ENCODE results near the gene HMGN1. TPM values are rescaled to one million over a fixed set of nuclear protein-coding genes. Genes with fewer than 3 reads are reported as not detected.

Gene HMGN1
- total and polyA plus RNA-seq, 4 experiments from 2014 or later: 193 to 358 (median 236) TPM

GRCh38 chr21:39381009-39381408 is 32.1 kb upstream of the HMGN1 start:
- Mint-ChIP-seq H3K4me1 (peaks cover 15 to 39% (median 28%) of the 10 kb centered on the region in 4 donors), H3K4me3 (peak overlapping the region; percentile 91 to 97 (median 94)), H3K27me3 (peaks cover 0 to 3% of the 10 kb centered on the region in 2 donors), H3K36me3 (peaks cover 0 to 5% of the 10 kb centered on the region in 2 donors), H3K9me3 (no peaks in the 10 kb centered on the region), H3K27ac (peak overlapping the region; percentile 91 to 97 (median 93))
- intact Hi-C loops (cut with micrococcal nuclease): loop anchor here (2.0 kb wide), 1 partner anchor 64 kb away; the partner anchor contains the start of gene LCA5L
- Histone ChIP-seq H3K36me3 (ENCODE audit: insufficient read depth, low read length) (no peaks in the 10 kb centered on the region), H3K9me3 (ENCODE audit: control insufficient read depth in 1 of 2, low read length in 2 of 2) (no peaks in the 10 kb centered on the region), H3K4me3 (ENCODE audit: low read length in 2 of 2) (peak overlapping the region; percentile 70 to 99), H3K4me1 (ENCODE audit: insufficient read depth, low read length) (peaks cover 27% of the 10 kb centered on the region), H3K27me3 (ENCODE audit: insufficient read depth, low read length) (no peaks in the 10 kb centered on the region), H3K27ac (ENCODE audit: low read depth, low read length) (peak overlapping the region; percentile 81)
- CTCF ChIA-PET (ENCODE audit: partially characterized antibody): interaction anchor here (1.2 kb wide), 1 partner anchor 10 kb away, joined by 3 read pairs; no protein-coding TSS in a partner anchor
- POLR2A ChIA-PET (ENCODE audit: partially characterized antibody): interaction anchor here (1.4 to 2.9 kb wide), 3 partner anchors 32 to 197 kb away, joined by 10 to 38 read pairs (median 27); partner anchors contain the start of genes BRWD1, HMGN1 and PSMG1
- DNase-seq: no peak

- H3K36me3 Mint-ChIP-seq: peaks cover 0 to 5% of the 10 kb centered on the region in 2 donors
- POLR2A ChIA-PET (ENCODE audit: partially characterized antibody): interaction anchor here (0.6 to 2.9 kb wide), 5 partner anchors 31 to 197 kb away, joined by 3 to 38 read pairs (median 10); partner anchors contain the start of genes BRWD1, HMGN1 and PSMG1
- H3K27me3 ChIP-seq (ENCODE audit: insufficient read depth, low read length): no peaks in the 10 kb centered on the region
- H3K9me3 ChIP-seq (ENCODE audit: control insufficient read depth in 1 of 2, low read length in 2 of 2): no peaks in the 10 kb centered on the region
- peak overlapping the region; percentile 91 to 97 (median 93) for H3K27ac Mint-ChIP-seq
- peak overlapping the region; percentile 91 to 97 (median 94) for H3K4me3 Mint-ChIP-seq
- H3K4me1 Mint-ChIP-seq: peaks cover 13 to 34% (median 26%) of the 10 kb centered on the region in 4 donors
- CTCF ChIA-PET (ENCODE audit: partially characterized antibody): interaction anchor here (0.6 to 1.2 kb wide), 2 partner anchors 10 to 27 kb away, joined by 3 to 5 read pairs; no protein-coding TSS in a partner anchor
- H3K36me3 ChIP-seq (ENCODE audit: insufficient read depth, low read length): no peaks in the 10 kb centered on the region
- peak overlapping the region; percentile 81 for H3K27ac ChIP-seq (ENCODE audit: low read depth, low read length)
- peak overlapping the region; percentile 70 to 99 for H3K4me3 ChIP-seq (ENCODE audit: low read length in 2 of 2)
- no peaks in the 10 kb centered on the region for H3K9me3 Mint-ChIP-seq
- peaks cover under 1 to 3% of the 10 kb centered on the region in 2 donors for H3K27me3 Mint-ChIP-seq
- intact Hi-C loops (cut with micrococcal nuclease): loop anchor here (1.0 to 2.0 kb wide), 4 partner anchors 32 to 197 kb away; partner anchors contain the start of genes BRWD1, LCA5L and PSMG1
- H3K4me1 ChIP-seq (ENCODE audit: insufficient read depth, low read length): peaks cover 23% of the 10 kb centered on the region
- DNase-seq: peak; percentile 85 to 92 (median 88)
Observed at GRCh38 chr21:39379986-39380891, 31.4 kb upstream of the HMGN1 start.

GRCh38 chr21:39377444-39378050 is 28.7 kb upstream of the HMGN1 start:
- peaks cover 0 to 4% of the 10 kb centered on the region in 2 donors for H3K36me3 Mint-ChIP-seq
- no peaks in the 10 kb centered on the region for H3K36me3 ChIP-seq (ENCODE audit: insufficient read depth, low read length)
- H3K4me1 Mint-ChIP-seq: peaks cover 12 to 25% (median 18%) of the 10 kb centered on the region in 4 donors
- peaks cover 3 to 6% of the 10 kb centered on the region in 2 donors for H3K27me3 Mint-ChIP-seq
- no peaks in the 10 kb centered on the region for H3K9me3 ChIP-seq (ENCODE audit: control insufficient read depth in 1 of 2, low read length in 2 of 2)
- H3K4me3 ChIP-seq (ENCODE audit: low read length in 2 of 2): no peak overlapping the region
- peaks cover 15% of the 10 kb centered on the region for H3K4me1 ChIP-seq (ENCODE audit: insufficient read depth, low read length)
- DNase-seq: no peak
- H3K27ac Mint-ChIP-seq: peak overlapping the region in 1 of 7 donors; percentile 4
- H3K27ac ChIP-seq (ENCODE audit: low read depth, low read length): no peak overlapping the region
- ChIA-PET POLR2A (ENCODE audit: partially characterized antibody) (no interaction called here), CTCF (ENCODE audit: partially characterized antibody) (interaction anchor here (1.5 kb wide), 1 partner anchor 10 kb away, joined by 4 read pairs; no protein-coding TSS in a partner anchor)
- intact Hi-C loops (cut with micrococcal nuclease): no loop called here
- H3K4me3 Mint-ChIP-seq: peak overlapping the region in 2 of 8 donors; percentile 25 to 36
- H3K9me3 Mint-ChIP-seq: no peaks in the 10 kb centered on the region
- no peaks in the 10 kb centered on the region for H3K27me3 ChIP-seq (ENCODE audit: insufficient read depth, low read length)

- CTCF ChIA-PET (ENCODE audit: partially characterized antibody): interaction anchor here (1.2 to 1.9 kb wide), 2 partner anchors 12 to 29 kb away, joined by 3 to 7 read pairs; no protein-coding TSS in a partner anchor
- no peak for DNase-seq
- H3K4me3 Mint-ChIP-seq: no peak overlapping the region
Observed at GRCh38 chr21:39375446-39375845, 26.6 kb upstream of the HMGN1 start.

GRCh38 chr21:39374046-39374445 is 25.2 kb upstream of the HMGN1 start:
- Histone ChIP-seq H3K27ac (ENCODE audit: low read depth, low read length) (no peak overlapping the region), H3K27me3 (ENCODE audit: insufficient read depth, low read length) (no peaks in the 10 kb centered on the region), H3K9me3 (ENCODE audit: control insufficient read depth in 1 of 2, low read length in 2 of 2) (no peaks in the 10 kb centered on the region), H3K4me1 (ENCODE audit: insufficient read depth, low read length) (no peaks in the 10 kb centered on the region), H3K36me3 (ENCODE audit: insufficient read depth, low read length) (no peaks in the 10 kb centered on the region), H3K4me3 (ENCODE audit: low read length in 2 of 2) (no peak overlapping the region)
- intact Hi-C loops (cut with micrococcal nuclease): no loop called here
- CTCF ChIA-PET (ENCODE audit: partially characterized antibody): interaction anchor here (1.5 kb wide), 1 partner anchor 13 kb away, joined by 6 read pairs; no protein-coding TSS in a partner anchor
- peaks cover 5 to 6% of the 10 kb centered on the region in 2 donors for H3K27me3 Mint-ChIP-seq
- H3K4me3 Mint-ChIP-seq: no peak overlapping the region
- H3K4me1 Mint-ChIP-seq: peaks cover 0 to 4% (median 0%) of the 10 kb centered on the region in 4 donors
- no peak for DNase-seq
- POLR2A ChIA-PET (ENCODE audit: partially characterized antibody): interaction anchor here (1.0 to 1.2 kb wide), 2 partner anchors 14 to 25 kb away, joined by 3 read pairs; no protein-coding TSS in a partner anchor
- peak overlapping the region in 1 of 7 donors; percentile 72 for H3K27ac Mint-ChIP-seq
- no peaks in the 10 kb centered on the region for H3K9me3 Mint-ChIP-seq
- no peaks in the 10 kb centered on the region for H3K36me3 Mint-ChIP-seq

More at GRCh38 chr21:39375446-39375845, 26.6 kb upstream of the HMGN1 start:
- no peaks in the 10 kb centered on the region for H3K36me3 ChIP-seq (ENCODE audit: insufficient read depth, low read length)
- Mint-ChIP-seq H3K27me3 (peaks cover 4 to 6% of the 10 kb centered on the region in 2 donors), H3K36me3 (peaks cover 0 to 3% of the 10 kb centered on the region in 2 donors), H3K9me3 (no peaks in the 10 kb centered on the region), H3K4me1 (peaks cover 1 to 6% (median 5%) of the 10 kb centered on the region in 4 donors), H3K27ac (no peak overlapping the region)
- H3K4me1 ChIP-seq (ENCODE audit: insufficient read depth, low read length): peaks cover 5% of the 10 kb centered on the region
- POLR2A ChIA-PET (ENCODE audit: partially characterized antibody): no interaction called here
- no peak overlapping the region for H3K4me3 ChIP-seq (ENCODE audit: low read length in 2 of 2)
- H3K9me3 ChIP-seq (ENCODE audit: control insufficient read depth in 1 of 2, low read length in 2 of 2): no peaks in the 10 kb centered on the region
- H3K27ac ChIP-seq (ENCODE audit: low read depth, low read length): no peak overlapping the region
- intact Hi-C loops (cut with micrococcal nuclease): no loop called here
- H3K27me3 ChIP-seq (ENCODE audit: insufficient read depth, low read length): no peaks in the 10 kb centered on the region

- ChIA-PET CTCF (ENCODE audit: partially characterized antibody) (interaction anchor here (0.7 to 1.5 kb wide), 2 partner anchors 14 to 35 kb away, joined by 3 to 6 read pairs; no protein-coding TSS in a partner anchor), POLR2A (ENCODE audit: partially characterized antibody) (interaction anchor here (1.0 to 1.2 kb wide), 2 partner anchors 14 to 24 kb away, joined by 3 read pairs; no protein-coding TSS in a partner anchor)
- Histone ChIP-seq H3K27me3 (ENCODE audit: insufficient read depth, low read length) (no peaks in the 10 kb centered on the region), H3K4me3 (ENCODE audit: low read length in 2 of 2) (no peak overlapping the region), H3K9me3 (ENCODE audit: control insufficient read depth in 1 of 2, low read length in 2 of 2) (no peaks in the 10 kb centered on the region), H3K4me1 (ENCODE audit: insufficient read depth, low read length) (no peaks in the 10 kb centered on the region), H3K27ac (ENCODE audit: low read depth, low read length) (no peak overlapping the region), H3K36me3 (ENCODE audit: insufficient read depth, low read length) (no peaks in the 10 kb centered on the region)
- H3K4me1 Mint-ChIP-seq: peaks cover 0 to 4% (median 0%) of the 10 kb centered on the region in 4 donors
- no peak overlapping the region for H3K27ac Mint-ChIP-seq
- intact Hi-C loops (cut with micrococcal nuclease): loop anchor here (2.0 kb wide), 1 partner anchor 15 kb away; no protein-coding TSS in a partner anchor
- no peaks in the 10 kb centered on the region for H3K9me3 Mint-ChIP-seq
- peak in 1 of 5 donors; percentile 18 for DNase-seq
- H3K27me3 Mint-ChIP-seq: peaks cover 5 to 6% of the 10 kb centered on the region in 2 donors
- no peaks in the 10 kb centered on the region for H3K36me3 Mint-ChIP-seq
- no peak overlapping the region for H3K4me3 Mint-ChIP-seq
Observed at GRCh38 chr21:39373634-39374033, 24.7 kb upstream of the HMGN1 start.

All from CD4-positive, alpha-beta memory T cell (primary cell).